Brain microvascular endothelial cell (primary cell): ENCODE data around the gene PNPO.

Experiments used
- DNase-seq: peaks from one replicate; pipeline ENCODE4 v3.0.0-alpha.2; 2020
- H3K27ac ChIP-seq: fragments of 250-450 bp; sonication (Bioruptor Pico); 2 replicates; pipeline ENCODE4 v1.5.1; 2020; ENCODE audit warnings: mild to moderate bottlenecking, moderate library complexity
- H3K27me3 ChIP-seq: fragments of 250-450 bp; sonication (Bioruptor Pico); replicated peaks from 2 replicates; pipeline ENCODE4 v1.5.1; 2020; ENCODE audit warnings: mild to moderate bottlenecking
- H3K36me3 ChIP-seq: fragments of 250-450 bp; sonication (Bioruptor Pico); replicated peaks from 2 replicates; pipeline ENCODE4 v1.5.1; 2020; ENCODE audit warnings: mild to moderate bottlenecking
- H3K4me3 ChIP-seq: 2 replicates; pipeline ENCODE4 v1.5.1; 2011; ENCODE audit warnings: low read depth, mild to moderate bottlenecking, control low read depth, low read length, moderate library complexity
- in situ Hi-C: cut with HindIII; loops from 2 replicates; pipeline ENCODE4 v1.10.0; 2017; ENCODE audit warnings: low sequenced_read_pairs, low pct_ligation_motif_present
- TF ChIP-seq, protein P1 (sequence below): IDR thresholded peaks from 2 replicates; pipeline ENCODE4 v1.5.1; 2011; ENCODE audit warnings: low read depth, mild to moderate bottlenecking, moderate library complexity, low read length, control low read depth, inconsistent platforms; ENCODE audit errors: missing control alignments

Gene PNPO

DNA sequence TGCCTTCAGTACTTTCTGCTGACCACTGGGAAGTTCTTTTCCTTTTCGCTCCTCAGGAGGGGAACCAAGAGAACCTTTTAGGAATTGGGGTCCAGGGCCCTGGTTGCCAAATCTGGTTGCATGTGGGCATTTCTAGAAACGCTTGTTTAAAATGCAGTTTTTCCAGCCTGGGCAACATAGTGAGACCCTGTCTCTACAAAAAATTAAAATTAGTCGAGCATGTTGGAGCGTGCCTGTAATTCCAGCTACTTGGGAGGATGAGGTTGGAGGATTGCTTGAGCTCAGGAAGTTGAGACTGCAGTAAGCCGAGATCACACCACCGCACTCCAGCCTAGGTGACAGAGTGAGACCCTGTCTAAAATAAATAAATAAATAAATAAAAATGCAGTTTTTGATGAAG lies 1.2 kb downstream of the PNPO start:
- TF ChIP-seq, protein P1, sequence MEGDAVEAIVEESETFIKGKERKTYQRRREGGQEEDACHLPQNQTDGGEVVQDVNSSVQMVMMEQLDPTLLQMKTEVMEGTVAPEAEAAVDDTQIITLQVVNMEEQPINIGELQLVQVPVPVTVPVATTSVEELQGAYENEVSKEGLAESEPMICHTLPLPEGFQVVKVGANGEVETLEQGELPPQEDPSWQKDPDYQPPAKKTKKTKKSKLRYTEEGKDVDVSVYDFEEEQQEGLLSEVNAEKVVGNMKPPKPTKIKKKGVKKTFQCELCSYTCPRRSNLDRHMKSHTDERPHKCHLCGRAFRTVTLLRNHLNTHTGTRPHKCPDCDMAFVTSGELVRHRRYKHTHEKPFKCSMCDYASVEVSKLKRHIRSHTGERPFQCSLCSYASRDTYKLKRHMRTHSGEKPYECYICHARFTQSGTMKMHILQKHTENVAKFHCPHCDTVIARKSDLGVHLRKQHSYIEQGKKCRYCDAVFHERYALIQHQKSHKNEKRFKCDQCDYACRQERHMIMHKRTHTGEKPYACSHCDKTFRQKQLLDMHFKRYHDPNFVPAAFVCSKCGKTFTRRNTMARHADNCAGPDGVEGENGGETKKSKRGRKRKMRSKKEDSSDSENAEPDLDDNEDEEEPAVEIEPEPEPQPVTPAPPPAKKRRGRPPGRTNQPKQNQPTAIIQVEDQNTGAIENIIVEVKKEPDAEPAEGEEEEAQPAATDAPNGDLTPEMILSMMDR: no peak
- H3K4me3 ChIP-seq: peak overlapping the region; percentile 87
- DNase-seq: no peak
- no peaks in the 10 kb centered on the region for H3K27me3 ChIP-seq
- in situ Hi-C loops: no loop called here
- peaks cover 12% of the 10 kb centered on the region for H3K36me3 ChIP-seq
- no peak overlapping the region for H3K27ac ChIP-seq

DNA sequence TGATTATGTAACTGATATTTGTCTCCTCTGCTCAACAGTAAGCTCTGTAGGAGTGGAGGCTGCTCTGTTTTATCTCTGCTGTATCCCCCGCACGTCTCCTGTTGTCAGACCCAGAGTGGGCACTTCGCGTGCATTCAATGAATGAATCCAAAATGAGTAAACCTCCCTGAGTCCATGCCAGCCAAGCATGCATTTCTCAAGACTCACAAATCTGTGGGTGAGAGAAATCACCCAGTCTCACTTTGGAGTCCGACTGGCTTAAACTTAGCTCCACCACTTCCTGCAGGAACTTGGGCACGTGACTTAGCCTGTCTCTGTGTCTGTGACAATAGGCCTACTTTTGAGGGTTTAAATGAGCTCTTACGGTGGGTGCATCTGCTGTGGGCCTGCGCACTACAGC lies 3.7 kb downstream of the PNPO start:
- Histone ChIP-seq H3K4me3 (no peak overlapping the region), H3K27ac (no peak overlapping the region), H3K36me3 (peaks cover 12% of the 10 kb centered on the region), H3K27me3 (no peaks in the 10 kb centered on the region)
- in situ Hi-C loops: no loop called here
- no peak for DNase-seq
- TF ChIP-seq, protein P1: no peak

- no peak overlapping the region for H3K4me3 ChIP-seq
- TF ChIP-seq, protein P1: no peak
- H3K27me3 ChIP-seq: no peaks in the 10 kb centered on the region
- DNase-seq: no peak
- peaks cover 12% of the 10 kb centered on the region for H3K36me3 ChIP-seq
- in situ Hi-C loops: no loop called here
- no peak overlapping the region for H3K27ac ChIP-seq
Measured at GRCh38 chr17:47945529-47946508, 4.4 kb downstream of the PNPO start.

DNA sequence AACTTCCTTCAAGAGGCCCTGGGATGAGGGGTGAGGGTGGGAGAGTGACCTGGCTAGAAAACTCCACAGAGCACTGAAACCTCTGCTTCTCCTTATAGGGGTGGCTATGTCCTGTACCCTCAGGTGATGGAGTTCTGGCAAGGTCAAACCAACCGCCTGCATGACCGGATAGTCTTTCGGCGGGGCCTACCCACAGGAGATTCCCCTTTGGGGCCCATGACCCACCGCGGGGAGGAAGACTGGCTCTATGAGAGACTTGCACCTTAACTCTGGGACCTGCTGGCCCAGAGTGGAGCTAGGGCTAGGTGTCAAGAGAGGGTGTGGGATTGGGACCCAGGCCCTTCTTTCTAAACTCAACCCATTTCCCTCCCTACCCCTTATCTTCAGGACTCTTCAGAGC lies 5.1 kb downstream of the PNPO start:
- in situ Hi-C loops: no loop called here
- Histone ChIP-seq H3K4me3 (no peak overlapping the region), H3K36me3 (peaks cover 12% of the 10 kb centered on the region), H3K27ac (no peak overlapping the region), H3K27me3 (no peaks in the 10 kb centered on the region)
- TF ChIP-seq, protein P1: no peak
- DNase-seq: no peak

- H3K4me3 ChIP-seq: no peak overlapping the region
- no peak overlapping the region for H3K27ac ChIP-seq
- H3K36me3 ChIP-seq: peaks cover 12% of the 10 kb centered on the region
- TF ChIP-seq, protein P1: peak; percentile 88
- H3K27me3 ChIP-seq: no peaks in the 10 kb centered on the region
- DNase-seq: peak; percentile 89
- in situ Hi-C loops: no loop called here
Measured at GRCh38 chr17:47946929-47947397, 5.6 kb downstream of the PNPO start.
